GM19351 (cell line): ENCODE measurements around the gene EFNA2.

Experiments used
- ATAC-seq: cut with Tn5 transposase; IDR thresholded peaks from one replicate; pipeline ENCODE4 v1.9.1; 2021; ENCODE audit warnings: mild to moderate bottlenecking, moderate library complexity; ENCODE audit not compliant: unreplicated experiment

EFNA2 gene

GRCh38 chr19:1282588-1283206 lies 3.0 kb upstream of the EFNA2 start:
- ATAC-seq, result no peak

- ATAC-seq, result no peak
Observed at GRCh38 chr19:1283207-1283916, 2.3 kb upstream of the EFNA2 start.

DNA sequence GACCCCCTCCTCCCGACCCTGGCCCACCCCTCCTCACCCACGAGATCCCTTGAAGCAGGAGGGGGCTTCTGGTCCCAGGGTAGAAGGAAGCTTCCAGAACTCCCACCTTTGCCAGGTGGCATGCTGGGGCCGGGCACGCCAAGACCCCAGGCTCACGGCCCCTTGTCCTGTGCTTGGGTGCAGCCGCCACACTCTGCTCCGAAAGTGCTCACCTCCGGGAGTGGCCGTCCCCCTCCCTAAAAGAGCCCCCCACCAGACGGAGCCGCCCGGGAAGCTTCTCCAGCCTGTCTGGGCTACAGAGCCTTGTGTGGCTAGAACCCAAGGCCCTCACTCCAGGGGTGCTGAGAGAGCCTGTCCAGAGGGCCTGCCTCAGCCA lies 1.8 kb upstream of the EFNA2 start:
- ATAC-seq, result no peak

GRCh38 chr19:1284293-1284978 lies 1.2 kb upstream of the EFNA2 start:
- no peak for ATAC-seq

DNA sequence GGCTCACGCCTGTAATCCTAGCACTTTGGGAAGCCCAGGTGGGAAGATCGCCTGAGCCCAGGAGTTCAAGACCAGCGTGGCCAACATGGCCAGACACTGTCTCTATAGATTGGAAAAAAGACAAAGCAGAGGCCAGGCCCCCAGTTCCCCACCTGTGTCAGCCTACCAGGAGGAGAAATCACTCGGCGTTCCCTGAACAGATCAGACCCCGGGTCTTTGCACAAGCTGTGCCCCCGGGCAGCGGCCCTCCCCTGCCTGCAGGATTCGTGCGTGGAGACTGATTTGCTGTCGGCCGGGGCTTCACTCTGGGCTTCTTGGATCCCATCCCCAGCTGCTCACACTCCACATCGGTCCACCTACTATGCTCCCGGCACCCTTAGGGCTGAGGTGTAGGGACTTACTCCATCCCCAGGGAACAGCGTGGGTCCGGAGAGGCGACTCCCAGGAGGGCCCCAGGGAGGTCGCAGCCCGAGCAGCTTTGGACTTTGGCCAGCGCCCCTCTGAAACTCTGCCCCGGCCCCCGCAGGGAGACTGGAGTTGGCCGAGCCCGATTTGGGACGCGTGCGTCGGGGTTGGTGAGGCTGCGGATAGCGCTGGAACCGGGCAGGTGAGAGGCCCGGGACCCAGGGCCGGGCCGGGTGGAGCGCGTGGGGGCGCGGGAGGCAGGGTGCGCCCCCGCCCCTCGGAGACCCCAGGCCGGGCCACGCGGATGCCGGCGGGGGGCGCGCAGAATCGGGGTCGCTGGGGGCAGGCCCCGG lies 515 bp upstream of the EFNA2 start:
- ATAC-seq, result no peak

DNA sequence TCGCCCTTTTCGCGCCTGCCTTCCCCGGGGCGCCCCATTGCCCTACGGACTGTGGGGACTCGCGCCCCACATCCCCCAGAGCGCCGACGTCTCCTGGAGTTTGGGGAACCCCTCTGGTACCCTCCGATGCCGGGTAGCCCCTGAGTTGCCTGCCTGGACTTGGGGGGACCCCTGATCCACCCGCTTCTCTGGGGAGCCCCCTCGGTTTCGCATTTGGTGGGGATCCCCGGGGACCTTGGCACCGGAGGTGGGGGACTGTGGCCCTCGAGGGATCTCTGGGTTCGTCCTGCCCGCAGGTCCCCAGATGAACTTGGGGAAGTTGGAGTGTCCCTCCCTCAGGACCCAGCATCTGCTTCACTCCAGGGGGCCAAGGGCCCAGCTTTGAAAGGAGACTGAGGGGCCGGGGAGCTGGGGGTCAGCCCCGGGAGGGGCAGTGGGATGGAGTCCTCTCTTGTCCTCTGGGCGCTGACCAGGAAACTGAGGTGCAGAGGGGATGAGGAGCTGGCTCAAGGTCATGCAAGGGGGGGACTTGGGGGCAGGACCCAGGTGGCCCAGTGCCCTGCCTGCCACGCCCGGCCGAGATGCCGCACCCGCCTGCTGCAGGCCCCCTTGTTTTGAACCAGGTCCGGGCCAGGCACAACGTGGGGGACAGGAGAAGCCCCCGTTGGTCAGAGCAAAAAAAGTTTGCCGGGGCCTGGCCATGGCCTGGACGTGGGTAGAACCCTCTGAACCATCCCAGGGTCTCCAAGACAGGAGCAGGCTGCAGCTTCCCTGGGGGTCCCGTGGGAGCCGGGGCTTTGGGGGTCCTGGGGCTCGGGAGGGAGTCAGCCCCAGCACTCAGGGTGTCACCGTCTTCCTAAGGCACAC lies 1.0 kb downstream of the EFNA2 start:
- ATAC-seq, result no peak

DNA sequence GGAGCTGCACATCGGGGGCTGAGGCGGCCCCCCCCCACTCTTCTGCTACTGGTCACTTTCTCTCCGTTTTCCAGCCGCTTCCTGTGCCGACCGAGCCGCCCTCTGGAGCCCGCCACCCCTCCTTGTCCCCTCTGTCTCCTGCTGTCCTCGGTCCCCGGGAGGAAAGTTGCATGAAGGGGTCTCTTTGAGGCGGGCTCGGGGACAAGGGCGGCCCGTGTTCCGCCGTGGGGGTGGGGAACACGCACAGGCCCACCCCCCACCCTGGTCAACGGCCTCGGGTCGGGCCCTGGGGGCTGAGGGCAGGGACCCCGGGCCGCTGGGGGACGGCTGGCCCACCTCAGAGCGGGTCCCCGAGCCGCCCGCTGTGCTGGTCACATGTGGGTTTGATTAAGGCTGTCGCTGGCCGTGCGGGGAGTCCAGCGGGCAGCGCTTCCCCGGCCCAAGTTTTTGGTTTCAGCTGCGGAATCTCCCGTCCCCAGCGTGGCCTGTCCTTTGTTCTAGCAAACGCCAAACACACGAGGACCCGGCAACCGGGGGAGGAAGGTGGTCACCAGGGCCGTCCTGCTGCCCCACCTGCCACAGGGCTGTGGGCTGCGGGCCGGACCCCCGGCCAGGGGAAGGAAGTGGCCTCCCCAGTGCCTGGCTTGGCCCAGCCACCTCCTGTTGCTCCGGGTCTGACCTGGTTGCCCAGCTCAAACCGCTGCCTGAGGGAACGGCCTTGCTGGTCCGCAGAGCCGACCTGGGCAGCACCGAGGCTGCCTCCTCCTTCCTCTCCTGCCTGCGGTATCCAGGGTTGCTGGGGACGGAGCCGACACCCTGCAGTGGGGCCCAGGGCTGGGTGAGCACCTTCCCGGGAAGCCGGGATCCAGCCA lies 1.9 kb downstream of the EFNA2 start:
- ATAC-seq, result no peak

- no peak for ATAC-seq
Observed at GRCh38 chr19:1288226-1288612, 2.5 kb downstream of the EFNA2 start.

DNA sequence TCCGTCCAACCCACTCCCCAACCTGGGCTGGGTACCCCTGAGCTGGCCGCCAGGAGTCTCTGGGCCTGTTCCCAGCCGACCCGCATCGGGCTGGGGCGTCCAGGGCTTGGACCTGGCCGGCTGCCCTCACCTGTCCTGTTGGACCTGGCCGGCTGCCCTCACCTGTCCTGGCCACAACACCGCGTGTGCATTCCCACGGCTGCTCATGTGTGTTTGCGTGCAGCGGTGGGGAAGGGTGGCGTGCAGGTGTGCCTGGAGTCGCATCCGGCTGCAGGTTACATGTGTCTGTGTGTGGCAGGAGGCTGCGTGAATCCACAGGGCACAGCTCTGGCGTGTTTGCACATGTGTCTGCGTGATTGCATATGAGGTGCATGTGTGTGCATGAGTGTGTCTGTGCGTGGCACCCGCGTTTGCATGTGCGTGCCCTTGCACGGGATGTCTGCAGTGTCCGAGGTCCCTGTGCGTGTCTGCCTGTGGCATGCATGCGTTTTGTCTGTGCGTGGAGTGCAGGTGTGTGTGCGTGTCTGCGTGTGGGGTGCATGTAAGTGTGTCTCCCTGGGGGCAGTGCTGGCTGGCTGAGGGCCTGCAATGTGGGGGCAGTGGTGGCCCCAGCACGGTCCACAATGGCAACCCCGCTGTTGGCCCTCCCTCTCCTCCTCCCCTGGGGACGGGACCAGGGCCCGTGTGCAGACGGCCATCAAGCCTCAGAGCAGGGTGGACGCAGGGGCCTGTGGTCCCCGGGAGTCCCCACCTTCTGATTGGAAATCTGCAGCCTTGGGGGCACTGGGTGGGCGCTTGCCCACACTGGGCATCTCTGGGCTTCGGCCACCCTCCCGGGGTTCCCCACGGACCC lies 3.4 kb downstream of the EFNA2 start:
- no peak for ATAC-seq

GRCh38 chr19:1289686-1290025 lies 4.0 kb downstream of the EFNA2 start:
- no peak for ATAC-seq

- ATAC-seq, result no peak
Observed at GRCh38 chr19:1290196-1290702, 4.6 kb downstream of the EFNA2 start.

DNA sequence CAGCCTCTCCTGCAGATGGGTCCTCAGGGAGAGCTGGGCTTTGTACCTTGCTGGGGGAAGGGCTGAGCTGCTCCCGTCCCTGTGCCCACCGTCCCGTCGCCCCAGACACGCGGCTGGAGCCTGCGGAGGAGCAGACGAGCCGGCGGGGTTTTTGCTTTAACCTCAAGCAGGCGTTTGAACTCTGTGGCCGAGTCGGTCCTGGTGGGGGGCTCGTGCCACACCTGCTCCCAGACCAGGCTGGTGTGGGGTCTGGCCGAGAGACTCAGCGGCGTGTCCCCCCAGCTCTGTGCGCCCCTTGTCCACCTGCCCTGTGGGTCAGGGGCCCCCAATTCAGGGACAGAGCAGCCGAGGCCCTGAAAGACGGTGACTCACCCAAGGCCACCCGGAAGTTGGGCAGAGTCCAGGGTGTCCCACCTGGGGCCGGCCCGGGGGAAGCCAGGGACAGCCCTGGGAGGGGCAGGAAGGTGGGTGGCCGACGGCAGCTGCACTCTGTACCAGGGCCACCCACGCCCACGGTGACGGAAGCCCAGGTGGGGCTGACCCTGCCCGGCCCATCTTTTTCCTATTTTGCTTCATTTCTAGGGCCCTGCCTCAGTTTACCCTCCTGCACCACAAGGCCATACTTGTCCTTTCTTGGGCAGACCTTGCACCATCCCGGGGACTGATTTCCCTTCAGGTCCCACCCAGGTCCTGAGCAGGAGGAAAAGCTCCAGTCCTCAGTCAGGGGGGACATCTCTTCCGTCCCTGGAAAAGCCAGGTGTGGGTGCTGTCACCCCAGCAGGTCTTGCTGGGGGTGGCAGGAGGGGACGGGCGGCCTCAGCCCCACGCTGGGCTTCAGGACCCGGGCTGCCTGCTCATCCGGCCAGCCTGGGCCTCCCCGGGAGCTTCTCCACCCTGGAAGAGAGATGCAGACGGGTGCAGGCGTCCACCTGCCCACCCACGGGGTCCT lies 5.3 kb downstream of the EFNA2 start:
- no peak for ATAC-seq

DNA sequence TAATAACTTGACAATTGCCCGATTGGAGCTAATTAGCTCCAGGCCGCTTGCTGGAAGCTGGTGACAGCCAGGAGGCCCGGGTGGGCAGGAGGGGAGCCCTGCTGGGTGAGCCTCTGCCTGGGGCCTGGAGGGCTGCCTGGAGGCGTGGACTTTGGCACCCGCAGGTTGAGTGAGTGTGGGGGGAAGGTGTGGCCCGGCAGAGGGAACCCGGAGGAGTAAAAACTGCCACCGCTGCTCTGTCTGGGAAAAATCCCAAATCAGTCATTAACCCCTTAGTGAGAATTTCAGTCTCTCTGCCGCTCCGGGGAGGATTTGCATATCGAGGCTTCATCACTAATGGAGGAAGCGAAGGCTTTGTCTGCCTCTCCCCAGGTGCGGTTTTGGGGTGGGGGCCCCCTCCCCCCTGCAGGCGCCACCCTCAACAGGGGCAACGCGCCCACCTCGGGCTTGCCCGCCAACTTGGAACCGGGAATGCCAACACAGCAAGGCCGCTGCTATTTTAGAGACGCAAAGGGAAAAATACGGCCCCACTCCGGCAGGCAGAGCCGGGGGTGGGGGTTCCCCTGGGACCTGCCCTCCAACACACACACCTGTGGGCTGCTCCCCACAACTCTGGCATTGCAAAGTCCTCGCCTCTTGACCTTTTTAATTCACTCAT lies 6.2 kb downstream of the EFNA2 start:
- no peak for ATAC-seq

- ATAC-seq, result no peak
Observed at GRCh38 chr19:1292419-1293151, 6.9 kb downstream of the EFNA2 start.

GRCh38 chr19:1293782-1294604 lies 8.3 kb downstream of the EFNA2 start:
- no peak for ATAC-seq

DNA sequence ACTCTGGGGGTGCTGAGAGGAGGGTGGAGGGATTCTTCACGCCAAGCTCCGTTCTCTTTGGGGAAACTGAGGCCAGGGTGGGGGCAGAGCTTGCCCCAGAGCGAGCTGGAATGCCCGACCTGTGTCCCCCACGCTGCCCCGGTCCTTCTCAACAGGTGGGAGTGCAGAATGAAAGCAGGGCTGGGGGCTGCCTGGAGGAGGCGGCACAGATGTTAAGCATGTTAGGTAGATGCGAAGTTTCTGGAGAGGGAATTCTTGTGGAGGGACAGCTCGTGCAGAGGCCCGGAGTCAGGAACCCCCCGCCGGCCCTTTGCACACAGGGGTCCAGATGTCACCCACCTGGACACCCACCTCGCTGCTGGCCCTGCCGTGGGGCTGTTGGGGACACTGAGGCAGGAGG lies 9.0 kb downstream of the EFNA2 start:
- no peak for ATAC-seq
